Mesodermal cell (in vitro differentiated cells): Measurements from ENCODE around the gene C9orf152.

Experiments used
- H3K27ac ChIP-seq: 2 replicates; pipeline ENCODE4 v1.7.0; 2013; ENCODE audit warnings: mild to moderate bottlenecking, low read depth, low read length, moderate library complexity; ENCODE audit not compliant: severe bottlenecking
- H3K36me3 ChIP-seq: 2 replicates; pipeline ENCODE4 v1.7.1; 2013; ENCODE audit warnings: mild to moderate bottlenecking, low read length, moderate library complexity; ENCODE audit not compliant: control insufficient read depth, insufficient read depth
- H3K4me1 ChIP-seq: one replicate; pipeline ENCODE4 v1.7.1; 2013; ENCODE audit warnings: mild to moderate bottlenecking, low read length; ENCODE audit not compliant: insufficient read depth, control insufficient read depth, poor library complexity, severe bottlenecking
- H3K4me3 ChIP-seq: 2 replicates; pipeline ENCODE4 v1.7.0; 2013; ENCODE audit warnings: low read length, control low read depth, mild to moderate bottlenecking; ENCODE audit not compliant: insufficient read depth, poor library complexity, severe bottlenecking; ENCODE audit errors: extremely low read depth
- H3K9me3 ChIP-seq: 2 replicates; pipeline ENCODE4 v1.7.1; 2013; ENCODE audit warnings: mild to moderate bottlenecking, low read length, moderate library complexity; ENCODE audit not compliant: control insufficient read depth
- WGBS, 2 experiments: methylation state at CpG; one replicate each; pipeline ENCODE4 v1.1.5; 2013; ENCODE audit warnings: missing lambda C conversion rate in 2 of 2; ENCODE audit not compliant: insufficient coverage in 2 of 2; 5-methylcytosine and 5-hydroxymethylcytosine counted together

Gene C9orf152

GRCh38 chr9:110180511-110181434, 27.2 kb downstream of the C9orf152 start:
- WGBS, 2 experiments = 90 to 96% methylated on average over 6 to 7 of the region's 7 CpGs
- Histone ChIP-seq H3K27ac (no peak overlapping the region), H3K36me3 (no peaks in the 10 kb centered on the region), H3K4me1 (no peaks in the 10 kb centered on the region), H3K4me3 (no peak overlapping the region), H3K9me3 (no peaks in the 10 kb centered on the region)

- H3K4me1 ChIP-seq = no peaks in the 10 kb centered on the region
- no peaks in the 10 kb centered on the region for H3K9me3 ChIP-seq
- no peak overlapping the region for H3K4me3 ChIP-seq
- no peaks in the 10 kb centered on the region for H3K36me3 ChIP-seq
- WGBS, 2 experiments = 90% methylated on average over 2 of the region's 4 CpGs; no CpG with 5 or more reads in 1 of the 2 experiments
- H3K27ac ChIP-seq = no peak overlapping the region
Observed at GRCh38 chr9:110179734-110180133, 28.2 kb downstream of the C9orf152 start.

- no peak overlapping the region for H3K4me3 ChIP-seq
- no peaks in the 10 kb centered on the region for H3K4me1 ChIP-seq
- 85 to 90% methylated on average over 1 of the region's 1 CpG for WGBS, 2 experiments
- H3K27ac ChIP-seq = no peak overlapping the region
- no peaks in the 10 kb centered on the region for H3K9me3 ChIP-seq
- H3K36me3 ChIP-seq = no peaks in the 10 kb centered on the region
Observed at GRCh38 chr9:110178281-110178680, 29.7 kb downstream of the C9orf152 start.

- Histone ChIP-seq H3K36me3 (peaks cover 18% of the 10 kb centered on the region), H3K4me1 (no peaks in the 10 kb centered on the region), H3K9me3 (no peaks in the 10 kb centered on the region), H3K27ac (no peak overlapping the region), H3K4me3 (no peak overlapping the region)
- whole genome bisulfite sequencing, 2 experiments = 91 to 100% methylated on average over 3 of the region's 4 CpGs
Observed at GRCh38 chr9:110175275-110175968, 32.5 kb downstream of the C9orf152 start.

GRCh38 chr9:110173322-110173642, 34.7 kb downstream of the C9orf152 start:
- no peaks in the 10 kb centered on the region for H3K9me3 ChIP-seq
- 75 to 76% methylated on average over 4 to 5 of the region's 7 CpGs for WGBS, 2 experiments
- peaks cover 36% of the 10 kb centered on the region for H3K36me3 ChIP-seq
- no peak overlapping the region for H3K4me3 ChIP-seq
- H3K4me1 ChIP-seq = no peaks in the 10 kb centered on the region
- H3K27ac ChIP-seq = no peak overlapping the region

GRCh38 chr9:110170357-110171257, 37.4 kb downstream of the C9orf152 start:
- no peak overlapping the region for H3K4me3 ChIP-seq
- no peaks in the 10 kb centered on the region for H3K9me3 ChIP-seq
- H3K4me1 ChIP-seq = no peaks in the 10 kb centered on the region
- H3K36me3 ChIP-seq = peaks cover 41% of the 10 kb centered on the region
- 84 to 100% methylated on average over 7 of the region's 9 CpGs for WGBS, 2 experiments
- H3K27ac ChIP-seq = no peak overlapping the region

- Histone ChIP-seq H3K4me3 (no peak overlapping the region), H3K9me3 (no peaks in the 10 kb centered on the region), H3K4me1 (no peaks in the 10 kb centered on the region), H3K27ac (no peak overlapping the region), H3K36me3 (peaks cover 45% of the 10 kb centered on the region)
- WGBS, 2 experiments = 83 to 95% methylated on average over 4 to 5 of the region's 5 CpGs
Observed at GRCh38 chr9:110168486-110168885, 39.5 kb downstream of the C9orf152 start.

GRCh38 chr9:110161940-110162339, 46.0 kb downstream of the C9orf152 start:
- WGBS, 2 experiments = 93 to 100% methylated on average over 2 of the region's 4 CpGs

GRCh38 chr9:110160685-110161084, 47.3 kb downstream of the C9orf152 start:
- peaks cover 58% of the 10 kb centered on the region for H3K36me3 ChIP-seq
- 95 to 97% methylated on average over 5 to 6 of the region's 7 CpGs for WGBS, 2 experiments
- no peak overlapping the region for H3K27ac ChIP-seq
- H3K4me3 ChIP-seq = no peak overlapping the region
- no peaks in the 10 kb centered on the region for H3K9me3 ChIP-seq
- H3K4me1 ChIP-seq = peaks cover 6% of the 10 kb centered on the region

More at GRCh38 chr9:110161940-110162339, 46.0 kb downstream of the C9orf152 start:
- Histone ChIP-seq H3K27ac (no peak overlapping the region), H3K9me3 (no peaks in the 10 kb centered on the region), H3K4me1 (no peaks in the 10 kb centered on the region), H3K4me3 (no peak overlapping the region), H3K36me3 (peaks cover 46% of the 10 kb centered on the region)

- Histone ChIP-seq H3K4me3 (no peak overlapping the region), H3K9me3 (no peaks in the 10 kb centered on the region)
- WGBS, 2 experiments = 100% methylated on average over 1 of the region's 1 CpG; no CpG with 5 or more reads in 1 of the 2 experiments
Observed at GRCh38 chr9:110160123-110160522, 47.8 kb downstream of the C9orf152 start.

More at GRCh38 chr9:110160123-110160522, 47.8 kb downstream of the C9orf152 start:
- H3K36me3 ChIP-seq = peaks cover 60% of the 10 kb centered on the region
- no peak overlapping the region for H3K27ac ChIP-seq
- peaks cover 6% of the 10 kb centered on the region for H3K4me1 ChIP-seq
